Measurements from ENCODE around the gene GUCY1A1.

The GUCY1A1 gene

GRCh38 chr4:155660436-155660835 lies 6.2 kb upstream of the GUCY1A1 start:
- DNase-seq: no peak

DNA sequence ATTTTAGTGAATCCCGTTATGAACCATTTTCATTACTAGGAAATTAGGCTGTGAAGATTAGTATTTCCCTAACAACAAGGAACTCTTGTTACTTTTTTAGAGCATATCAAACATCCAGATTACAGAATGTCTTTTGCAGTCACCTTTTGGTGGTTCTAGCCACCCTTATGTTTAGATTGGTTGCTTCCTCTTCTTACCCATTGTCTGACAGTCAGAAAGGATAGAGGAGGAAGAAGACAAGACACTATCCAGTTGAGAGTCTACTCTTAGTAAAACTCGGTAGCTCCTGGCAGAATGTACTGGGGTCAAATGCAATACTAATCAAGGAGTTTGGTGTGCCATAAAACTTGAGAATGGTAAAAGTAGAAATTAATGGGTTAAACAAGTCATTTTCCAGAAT lies 1.6 kb upstream of the GUCY1A1 start:
- no peak for DNase-seq

DNA sequence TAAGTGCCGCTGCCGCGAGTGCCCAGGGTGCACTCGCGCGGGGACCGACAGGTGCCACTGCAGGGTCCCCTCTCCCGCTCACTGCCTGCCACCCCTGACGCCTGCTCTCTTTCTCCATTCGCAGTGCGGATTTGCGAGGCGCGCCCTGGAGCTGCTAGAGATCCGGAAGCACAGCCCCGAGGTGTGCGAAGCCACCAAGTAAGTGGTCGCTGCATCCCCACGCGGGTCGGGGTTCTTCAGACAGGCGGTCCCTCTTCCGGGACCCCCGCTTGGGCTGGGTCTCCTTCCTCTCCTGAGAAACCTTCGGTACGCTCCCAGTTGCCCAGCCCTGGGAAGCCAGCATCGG lies 547 bp downstream of the GUCY1A1 start:
- peak; percentile 62 for DNase-seq

DNA sequence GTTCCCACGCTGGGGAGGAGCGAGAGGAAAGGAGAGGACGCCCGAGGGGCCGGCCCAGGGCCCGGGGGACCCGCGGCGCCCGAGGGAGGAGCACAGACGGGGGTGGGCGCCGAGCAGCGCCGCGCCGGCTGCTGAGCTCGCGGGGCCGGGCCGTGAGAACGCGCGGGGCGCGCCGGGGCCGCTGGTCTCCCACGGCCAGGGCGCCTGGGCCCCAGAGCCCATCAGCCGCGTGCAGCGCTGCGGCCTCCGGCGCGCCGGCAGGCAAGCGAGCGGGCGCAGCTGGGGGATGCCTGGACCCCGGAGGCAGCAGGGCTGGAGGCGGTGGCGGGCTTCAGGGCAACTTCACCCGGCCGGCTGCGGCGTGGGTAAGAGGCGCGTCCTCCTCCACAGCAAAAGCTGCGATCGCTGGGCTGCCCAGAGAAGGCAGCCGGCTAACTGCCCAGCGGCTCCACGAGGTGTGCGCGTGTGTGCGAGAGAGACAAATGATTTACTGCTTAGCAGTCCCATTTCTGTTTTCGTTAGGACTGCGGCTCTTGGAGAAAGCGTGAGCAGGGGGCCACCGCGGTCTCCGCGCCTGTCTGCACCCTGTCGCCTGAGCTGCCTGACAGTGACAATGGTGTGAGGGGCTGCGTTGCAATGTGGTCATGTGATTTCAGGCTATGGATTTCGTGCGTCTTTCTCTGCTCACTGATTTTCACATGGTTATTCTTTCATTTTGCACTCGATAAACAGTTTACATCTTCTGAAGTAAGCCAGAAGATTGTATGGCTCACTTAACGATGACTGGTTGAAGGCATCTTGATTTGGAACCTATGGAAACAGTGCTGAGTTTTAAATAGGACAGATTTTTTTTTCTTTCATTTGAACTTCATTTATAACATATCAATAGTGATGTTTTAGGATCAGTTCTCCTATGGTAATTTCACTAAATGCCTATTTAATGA lies 1.2 kb downstream of the GUCY1A1 start:
- DNase-seq: peak; percentile 54

- no peak for DNase-seq
Measured at GRCh38 chr4:155668707-155669220, 2.1 kb downstream of the GUCY1A1 start.

DNA sequence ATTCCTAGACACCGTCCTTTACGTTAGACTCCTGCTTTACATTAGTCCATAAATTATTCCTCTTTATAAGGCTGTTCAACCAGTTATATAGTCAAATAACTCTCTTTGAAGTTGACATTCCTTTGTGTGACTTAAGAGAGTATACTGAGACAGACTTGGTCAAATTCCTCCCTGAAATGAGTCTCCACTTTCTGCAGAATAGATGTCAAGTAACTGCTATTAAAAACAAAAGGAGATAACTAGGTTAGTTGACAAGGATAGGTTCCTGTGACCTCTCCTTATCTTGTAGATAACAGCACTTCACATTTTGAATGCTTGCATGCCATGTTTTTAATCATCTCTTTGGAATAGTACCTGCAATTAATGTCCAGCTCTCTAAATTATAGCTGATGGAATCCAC lies 5.7 kb downstream of the GUCY1A1 start:
- DNase-seq: no peak

DNA sequence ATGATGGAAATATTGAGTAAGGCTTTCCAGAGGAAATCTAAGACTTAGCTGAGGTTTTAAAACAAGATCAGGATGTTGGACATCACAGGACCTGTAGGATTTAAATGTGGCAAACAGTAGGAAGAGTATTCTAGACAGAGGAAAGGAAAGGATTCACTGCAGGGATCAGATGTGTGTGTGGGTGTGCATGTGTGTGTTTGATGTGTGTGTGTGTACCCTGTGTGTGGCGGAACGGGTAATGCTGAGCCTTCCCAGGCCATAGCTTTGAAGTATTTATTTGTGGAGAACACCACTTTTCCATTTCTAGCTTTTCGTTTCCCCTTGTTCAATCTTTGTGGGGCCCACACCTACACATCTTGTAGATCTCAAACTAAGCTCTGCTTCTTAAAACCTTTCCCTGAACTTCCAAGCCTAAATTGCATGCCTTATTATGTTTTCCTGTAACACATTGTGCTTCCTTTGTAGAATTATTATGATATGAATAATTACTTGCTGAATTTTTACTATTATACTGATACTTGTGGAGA lies 6.9 kb downstream of the GUCY1A1 start:
- no peak for DNase-seq

- no peak for DNase-seq
Measured at GRCh38 chr4:155674669-155675071, 8.0 kb downstream of the GUCY1A1 start.

DNA sequence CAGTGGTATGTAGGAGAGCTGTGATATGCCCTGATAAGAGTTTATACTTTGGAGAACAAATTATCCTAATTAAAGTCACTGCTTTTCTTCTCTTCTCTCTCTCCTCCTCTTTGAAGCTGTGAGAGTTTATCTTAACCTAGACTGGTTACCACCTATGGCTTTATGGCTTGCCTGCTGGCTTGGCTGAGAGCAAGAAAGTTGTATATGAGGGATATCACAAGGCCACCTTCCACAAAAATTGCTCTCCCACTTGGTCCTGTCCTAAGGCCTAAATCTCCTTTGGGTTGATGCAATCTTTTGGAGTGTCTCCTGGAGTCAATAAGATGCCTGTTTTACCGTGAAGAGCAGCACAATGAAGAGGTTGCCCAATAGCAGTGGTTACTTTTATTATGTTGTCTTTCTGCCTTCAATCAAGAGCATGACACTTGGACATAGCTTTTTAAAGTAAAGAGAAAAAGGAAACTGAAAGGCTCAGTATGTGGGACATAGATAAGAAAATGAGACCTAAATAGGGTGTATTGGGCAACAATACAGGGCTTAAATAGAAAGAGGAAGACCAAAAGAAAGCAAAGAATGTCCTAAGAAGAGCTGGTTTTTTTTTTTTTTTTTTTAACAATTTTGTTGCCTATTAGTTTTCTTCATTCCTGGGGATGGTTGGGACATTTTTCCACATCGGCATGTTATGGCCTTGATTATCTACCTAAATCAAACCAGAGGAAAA lies 9.2 kb downstream of the GUCY1A1 start:
- no peak for DNase-seq

DNA sequence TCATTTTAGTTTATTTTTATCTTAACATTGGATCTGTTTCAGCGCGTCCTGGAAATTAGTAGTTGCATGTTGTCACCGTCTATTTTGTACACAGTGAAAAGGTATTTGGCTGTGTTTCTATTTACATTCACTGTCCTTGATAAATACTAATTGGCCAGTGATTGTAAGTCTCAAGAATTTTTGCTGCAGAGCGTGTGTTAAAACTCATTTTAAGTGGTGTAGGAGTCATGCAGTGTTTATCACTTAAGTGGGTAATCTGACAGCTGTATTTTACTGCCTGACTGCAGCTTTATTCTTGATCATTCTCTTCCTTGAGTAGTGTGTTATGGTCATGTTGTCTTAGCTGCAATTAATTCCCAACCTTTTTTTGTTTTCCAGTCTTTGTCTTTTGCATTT lies 9.8 kb downstream of the GUCY1A1 start:
- no peak for DNase-seq

DNA sequence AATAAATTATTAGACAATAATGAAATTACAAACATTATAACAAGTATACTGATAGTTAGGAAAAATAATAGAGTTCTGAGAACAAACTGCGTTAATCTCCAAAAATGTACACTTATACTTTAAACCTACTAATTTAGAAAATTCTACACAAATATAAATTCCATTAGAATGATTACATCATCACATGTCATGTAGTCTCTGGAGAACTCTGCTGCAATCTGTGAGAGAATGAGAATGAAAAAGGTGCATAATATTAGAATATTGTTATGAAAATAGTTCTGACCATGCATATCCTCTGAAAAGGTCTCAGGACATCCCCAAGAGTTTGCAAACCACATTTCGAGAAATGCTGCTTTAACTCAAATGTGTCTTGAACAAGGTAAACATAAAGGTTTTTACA lies 11.4 kb downstream of the GUCY1A1 start:
- no peak for DNase-seq

DNA sequence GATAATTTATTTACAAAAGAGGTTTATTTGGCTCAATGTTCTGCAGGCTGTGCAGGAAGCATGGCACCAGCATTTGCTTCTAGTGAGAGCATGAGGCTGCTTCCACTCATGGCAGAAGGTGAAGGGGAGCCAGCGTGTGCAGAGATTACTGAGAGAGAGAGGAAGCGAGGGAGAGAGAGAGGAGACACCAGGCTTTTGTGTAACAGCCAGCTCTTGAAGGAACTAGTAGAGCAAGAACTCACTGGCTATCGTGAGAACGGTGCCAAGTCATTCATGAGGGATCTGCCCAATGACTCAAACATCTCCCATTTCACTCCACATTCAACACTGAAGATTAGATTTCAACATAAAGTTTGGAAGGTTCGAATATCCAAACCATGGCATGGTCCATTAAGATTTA lies 12.7 kb downstream of the GUCY1A1 start:
- no peak for DNase-seq

GRCh38 chr4:155681886-155682285 lies 15.2 kb downstream of the GUCY1A1 start:
- no peak for DNase-seq

DNA sequence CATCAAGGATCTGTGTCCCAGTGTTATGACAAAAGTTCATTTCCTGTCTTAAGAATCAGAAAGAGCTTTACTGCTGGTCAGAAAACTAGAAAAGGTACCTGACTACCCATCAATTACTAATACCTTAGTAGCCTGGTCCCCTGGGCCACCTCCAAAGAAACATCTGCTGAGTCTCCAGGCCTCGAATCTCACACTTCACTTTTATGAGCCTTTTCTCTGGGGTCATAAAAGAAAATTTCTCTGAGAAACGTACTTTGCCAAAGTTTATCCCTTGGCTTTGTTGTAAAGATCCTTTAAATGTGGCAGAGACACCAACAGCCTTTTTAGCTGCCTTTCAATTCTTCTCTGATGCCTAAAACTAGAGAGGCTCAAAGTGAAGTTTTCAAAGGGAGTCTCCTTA lies 17.8 kb downstream of the GUCY1A1 start:
- no peak for DNase-seq

GRCh38 chr4:155684892-155685541 lies 18.4 kb downstream of the GUCY1A1 start:
- DNase-seq: no peak

DNA sequence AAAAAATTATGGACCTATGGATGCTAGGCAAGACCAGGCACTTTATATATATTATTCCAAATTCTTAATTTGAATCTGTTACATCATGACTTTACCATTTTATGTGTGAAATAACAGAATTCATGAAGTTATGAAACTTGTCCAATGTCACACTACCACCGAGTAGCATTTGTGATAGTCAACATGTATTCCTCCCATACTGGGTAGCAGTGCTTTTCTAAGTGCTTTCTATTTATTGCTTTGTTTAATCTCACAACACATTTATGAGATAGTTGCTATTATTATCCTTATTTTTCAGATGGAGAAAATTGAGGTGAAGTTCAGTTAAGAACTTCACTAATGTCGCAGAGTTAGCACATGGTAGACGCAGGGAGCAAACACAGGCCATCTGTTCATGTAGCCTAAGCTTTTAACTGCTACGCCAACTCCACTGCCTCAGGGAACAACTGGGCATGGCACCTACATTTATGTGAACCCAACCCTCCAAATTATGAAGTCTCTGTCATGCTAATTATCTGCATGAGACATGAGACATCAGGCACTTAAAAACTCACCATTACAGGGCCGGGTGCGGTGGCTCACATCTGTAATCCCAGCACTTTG lies 20.8 kb downstream of the GUCY1A1 start:
- no peak for DNase-seq

- no peak for DNase-seq
Measured at GRCh38 chr4:155688211-155688610, 21.6 kb downstream of the GUCY1A1 start.

DNA sequence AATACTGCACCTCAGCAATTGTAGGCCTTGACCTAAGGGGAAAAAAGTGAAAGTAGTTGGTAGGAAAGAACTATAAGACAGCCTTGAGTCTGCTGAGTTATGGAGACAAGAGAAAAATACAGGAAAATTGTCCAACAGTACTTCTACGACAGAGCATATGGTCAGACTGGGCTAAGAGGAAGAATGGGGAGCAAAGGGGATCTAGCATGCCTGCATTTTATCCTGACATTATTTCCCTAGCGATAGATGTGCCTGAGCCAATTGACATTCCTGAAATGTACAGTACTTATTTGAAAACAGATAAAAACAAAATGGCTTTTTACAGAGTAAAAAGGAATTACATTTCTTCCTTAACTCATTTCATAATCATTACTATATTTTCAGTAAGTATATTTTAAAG lies 22.2 kb downstream of the GUCY1A1 start:
- DNase-seq: no peak

DNA sequence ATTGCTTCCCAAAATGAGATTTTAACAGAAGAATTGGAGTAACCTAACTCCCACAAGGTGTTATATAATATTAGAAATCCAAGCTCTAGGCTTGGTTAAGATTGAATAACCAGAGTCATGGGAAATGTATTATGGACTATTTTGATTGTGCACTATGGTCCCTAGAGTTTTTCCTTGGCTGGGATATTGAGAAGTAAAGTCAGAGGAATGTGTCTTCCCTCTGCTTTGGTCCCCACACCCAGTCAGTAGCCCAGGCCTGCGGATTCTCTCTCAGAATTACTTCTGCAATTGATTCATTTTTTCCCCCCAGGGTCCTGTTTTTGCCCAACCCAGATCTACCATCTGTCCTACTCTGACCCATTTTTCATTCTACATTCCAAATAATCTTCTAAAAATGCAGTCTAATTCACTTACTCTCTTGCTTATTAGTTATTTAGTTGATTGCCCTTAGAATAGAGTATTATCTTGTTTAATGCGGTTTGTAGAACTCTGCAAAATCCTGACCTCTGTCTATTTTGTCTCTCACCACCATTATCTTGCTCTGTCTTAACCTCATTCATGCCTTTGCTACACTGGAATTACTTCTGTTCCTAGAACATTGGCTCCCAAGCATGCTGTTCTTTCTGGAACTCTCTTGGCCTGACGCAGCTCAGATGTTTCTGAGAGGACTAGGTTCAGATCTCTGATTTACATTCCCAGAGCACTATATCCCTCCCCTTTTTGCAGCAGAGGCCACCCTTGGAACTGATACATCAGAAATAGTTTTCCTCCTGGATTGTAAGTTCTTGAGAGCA lies 23.6 kb downstream of the GUCY1A1 start:
- DNase-seq: no peak

- no peak for DNase-seq
Measured at GRCh38 chr4:155692361-155692760, 25.7 kb downstream of the GUCY1A1 start.

DNA sequence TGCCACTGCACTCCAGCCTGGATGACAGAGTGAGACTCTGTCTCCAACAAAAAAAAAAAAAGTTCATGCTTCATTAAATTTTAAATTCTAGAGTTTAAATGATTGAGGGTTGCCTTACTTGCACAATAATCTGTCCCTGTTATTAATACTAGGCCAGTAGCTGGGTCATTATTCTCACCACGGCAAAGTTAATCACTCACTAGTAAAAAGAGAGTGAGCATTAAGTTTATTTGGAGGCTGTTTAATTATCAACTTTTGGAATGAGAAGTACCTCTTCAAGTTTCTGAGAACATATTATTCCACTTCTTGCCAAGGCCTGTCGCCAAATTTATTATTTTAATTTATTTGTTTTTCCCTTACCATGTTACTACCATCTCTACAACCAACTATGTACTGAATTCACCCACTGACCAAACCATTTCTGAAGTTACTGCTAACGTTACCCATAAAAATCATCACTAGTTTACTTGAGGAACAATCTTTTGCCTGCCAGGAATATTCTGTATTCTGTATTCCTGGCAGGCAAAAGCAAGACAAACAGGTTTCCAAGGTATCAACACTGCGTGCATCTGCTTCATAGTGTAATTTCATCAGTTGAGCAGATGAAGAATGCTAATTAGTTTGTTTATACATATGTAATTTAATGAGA lies 26.5 kb downstream of the GUCY1A1 start:
- DNase-seq: no peak
